NCI-H128 (cell line): ENCODE results near the gene NDUFA3.
"Not testable (repeated sequence)": the region's sequence is repeated elsewhere in the genome, so short reads cannot be mapped to it uniquely, and the experiment has no call there.

Experiments
- DNase-seq: peaks from one replicate; lab custom pipeline; 2025; ENCODE audit not compliant: unreplicated experiment; lab: John Stamatoyannopoulos, UW

Gene NDUFA3

DNA sequence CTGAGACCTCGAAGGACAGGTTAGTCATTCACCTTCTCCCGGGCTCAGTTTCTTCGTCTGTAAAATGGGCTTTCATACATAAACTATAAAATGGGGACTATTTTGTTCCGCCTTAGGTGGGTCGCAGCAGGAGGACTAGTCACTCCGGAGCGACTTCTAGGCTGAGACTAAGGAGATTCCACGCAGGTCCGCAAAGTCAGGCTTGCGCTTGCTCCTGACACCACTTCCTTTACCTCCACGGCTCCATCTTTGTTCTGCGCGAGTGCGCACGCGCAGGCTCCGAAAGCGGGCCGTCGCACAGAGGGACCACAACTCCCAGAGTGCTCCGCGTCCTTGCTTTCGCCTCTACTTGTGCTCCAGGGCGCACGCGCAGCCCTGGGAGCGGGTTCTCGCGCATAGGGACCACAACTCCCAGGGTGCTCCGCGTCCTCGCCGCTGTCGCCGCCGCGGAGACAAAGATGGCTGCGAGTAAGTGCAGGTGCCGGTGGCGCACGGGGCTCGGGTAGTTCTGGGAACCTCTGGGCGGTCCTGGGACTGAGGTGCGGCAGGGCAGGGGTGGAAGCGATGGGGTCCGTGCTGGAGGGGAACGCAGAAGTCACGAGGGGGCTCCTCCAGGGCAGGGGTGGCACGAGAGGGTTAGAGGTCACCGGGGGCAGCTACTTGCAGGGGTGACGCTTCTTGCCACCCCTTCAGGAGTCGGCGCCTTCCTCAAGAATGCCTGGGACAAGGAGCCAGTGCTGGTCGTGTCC, at the start of gene NDUFA3:
TSS of gene NDUFA3 (plus strand) at position 435 of the 749 bp plus-strand sequence. CDS start at position 459, 24 bp downstream.
- peak; percentile 91 for DNase-seq

DNA sequence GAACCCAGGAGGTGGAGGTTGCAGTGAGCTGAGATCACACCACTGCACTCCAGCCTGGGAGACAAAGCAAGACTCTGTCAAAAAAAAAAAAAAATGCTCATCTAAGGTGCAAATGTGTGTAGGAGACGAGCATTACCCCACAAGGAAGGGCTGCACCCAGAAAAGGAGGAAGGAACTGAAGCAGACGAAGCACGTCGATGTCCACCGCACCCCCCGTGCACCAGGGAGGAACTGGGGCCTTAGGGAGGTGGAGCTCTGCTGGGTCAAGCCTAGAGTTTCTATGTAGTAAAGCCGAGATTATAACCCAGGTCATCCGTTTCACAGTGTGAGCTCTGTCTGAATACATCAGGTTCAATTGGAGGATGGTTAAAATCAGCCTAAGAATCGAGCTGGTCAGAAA, 40.0 kb upstream of the NDUFA3 start:
- DNase-seq = no peak

DNA sequence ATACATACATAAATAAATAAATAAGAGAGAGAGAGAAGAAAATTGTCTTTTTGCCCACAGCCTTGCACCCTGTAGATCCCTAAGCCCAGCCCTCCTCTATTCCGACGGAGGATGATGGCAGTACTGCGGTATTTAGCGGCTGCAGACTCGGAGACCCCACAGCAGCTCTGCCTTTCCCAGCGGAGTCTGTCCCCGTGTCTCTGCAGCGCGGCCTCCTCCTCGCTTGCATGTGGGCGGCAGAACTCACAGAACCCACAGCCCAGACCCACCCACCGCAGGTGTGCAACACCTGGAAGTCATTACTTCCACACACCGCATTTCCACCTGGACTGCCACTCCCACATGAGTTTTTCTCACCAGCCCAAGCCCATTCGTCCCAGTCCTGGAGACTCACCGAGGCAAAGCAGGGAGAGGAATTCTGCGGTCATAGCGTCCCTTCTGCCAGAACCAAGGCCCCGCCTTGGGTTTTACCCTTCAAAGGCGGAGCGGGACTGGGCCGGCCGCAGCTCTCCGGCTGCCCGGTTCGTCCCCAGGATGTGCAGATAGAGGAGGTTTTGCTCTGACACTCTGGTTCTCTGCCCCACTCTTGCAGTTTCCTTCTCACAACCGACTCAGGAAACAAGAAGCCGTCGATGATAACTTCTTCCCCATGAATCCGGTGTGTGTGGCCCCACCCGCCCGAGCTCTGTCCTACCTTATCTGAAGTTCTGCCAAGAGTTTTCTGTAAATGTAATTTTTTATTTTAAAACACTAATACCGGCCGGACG, 39.1 kb upstream of the NDUFA3 start, which contains the start of gene VSTM1:
TSS of gene VSTM1 (minus strand) at position 548 of the 767 bp plus-strand sequence. CDS start at position 428, 120 bp downstream.
- no peak for DNase-seq

DNA sequence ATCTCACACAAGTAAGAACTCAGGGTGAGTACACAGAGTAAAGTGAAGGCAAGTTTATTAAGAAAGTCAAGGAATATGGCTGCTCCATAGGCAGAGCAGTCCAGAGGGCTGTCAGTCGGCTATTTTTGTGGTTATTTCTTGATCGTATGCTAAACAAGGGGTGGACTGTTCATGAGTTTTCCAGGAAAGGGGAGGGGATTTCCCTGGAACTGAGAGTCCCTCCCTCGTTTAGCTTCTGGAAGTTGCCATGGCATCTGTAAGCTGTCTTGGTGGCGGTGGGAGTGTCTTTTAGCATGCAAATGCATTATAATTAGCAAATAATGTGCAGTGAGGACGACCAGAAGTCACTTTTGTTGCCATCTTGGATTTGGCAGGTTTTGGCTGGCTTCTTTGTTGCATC, 33.2 kb upstream of the NDUFA3 start:
- DNase-seq = no peak

DNA sequence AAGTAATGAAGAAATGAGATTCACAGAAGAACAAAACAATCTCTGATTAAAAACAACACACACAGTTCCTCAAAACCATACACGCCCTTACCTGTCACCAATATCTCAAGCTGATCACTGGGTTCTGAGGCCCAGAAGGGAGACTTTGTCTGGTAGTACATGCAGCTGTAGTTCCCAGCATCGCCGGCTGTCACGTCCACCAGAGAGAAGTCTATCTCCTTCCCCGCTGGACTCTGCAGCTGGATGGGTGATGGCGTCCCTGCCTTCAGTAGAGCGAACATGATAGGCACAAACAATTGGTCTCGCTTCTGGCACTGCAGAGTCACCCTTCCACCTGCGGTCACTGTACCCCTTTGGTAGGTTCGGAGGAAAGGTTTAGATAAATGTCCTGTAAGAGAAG, 28.8 kb upstream of the NDUFA3 start:
- DNase-seq = no peak

DNA sequence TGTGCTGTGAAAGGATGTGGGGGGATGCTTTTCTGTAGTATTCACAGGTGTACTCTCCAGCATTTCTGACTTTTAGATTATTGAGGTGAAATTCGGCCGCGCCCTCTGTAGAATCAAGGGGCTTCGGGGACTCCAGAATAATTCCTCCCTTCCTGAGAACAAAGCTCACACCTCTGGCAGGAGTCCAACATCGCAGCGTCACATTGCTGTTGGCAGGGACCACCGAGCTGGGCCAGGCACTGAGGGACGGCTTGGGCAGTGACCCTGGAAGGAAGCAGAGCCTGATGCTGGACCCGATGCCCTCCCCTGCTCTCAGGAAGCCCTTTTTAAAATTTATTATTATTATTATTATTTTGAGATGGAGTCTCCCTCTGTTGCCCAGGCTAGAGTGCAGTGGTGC, 27.8 kb upstream of the NDUFA3 start:
- DNase-seq = no peak

DNA sequence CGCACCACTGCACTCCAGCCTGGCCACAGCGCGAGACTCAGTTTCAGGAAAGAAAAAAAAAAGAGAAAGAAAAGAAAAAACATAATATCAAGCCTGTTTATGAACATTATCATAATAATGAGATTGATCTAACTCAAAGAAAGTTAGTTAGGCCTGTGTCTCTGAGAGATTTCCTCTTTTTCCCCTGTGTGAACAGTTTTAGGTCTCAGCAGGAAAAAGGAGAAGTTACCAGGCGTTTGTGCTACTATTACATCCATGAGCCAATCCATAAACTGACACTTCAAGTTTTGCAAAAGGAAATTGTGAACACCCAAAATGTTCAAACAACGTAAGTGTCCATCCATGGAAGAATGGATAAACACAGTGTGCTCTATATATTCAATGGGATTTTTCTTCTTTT, 25.3 kb upstream of the NDUFA3 start:
- DNase-seq = no peak

DNA sequence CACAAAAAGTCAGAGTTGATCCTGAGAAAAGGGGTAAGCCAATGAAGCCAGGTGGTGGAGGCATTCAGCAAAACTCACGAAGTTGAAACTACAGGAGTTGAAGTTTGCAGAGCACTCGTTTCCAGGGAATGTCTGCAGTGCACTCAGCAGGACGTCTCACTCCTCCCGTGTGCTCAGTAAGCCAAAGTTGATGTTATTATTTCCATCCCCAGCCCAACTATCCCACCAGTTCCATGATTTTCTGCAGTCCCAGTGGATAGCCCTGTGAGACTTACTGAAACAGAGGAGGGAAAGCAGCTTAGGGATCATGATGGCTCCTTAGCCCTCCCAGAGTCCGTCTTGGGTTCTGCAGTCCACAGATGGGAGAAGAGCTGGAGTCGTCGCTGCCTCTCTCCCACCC, 21.6 kb upstream of the NDUFA3 start, which contains the start of gene TARM1:
TSS of gene TARM1 (minus strand) at position 334 of the 400 bp plus-strand sequence. CDS start at position 309, 25 bp downstream.
- DNase-seq = no peak

DNA sequence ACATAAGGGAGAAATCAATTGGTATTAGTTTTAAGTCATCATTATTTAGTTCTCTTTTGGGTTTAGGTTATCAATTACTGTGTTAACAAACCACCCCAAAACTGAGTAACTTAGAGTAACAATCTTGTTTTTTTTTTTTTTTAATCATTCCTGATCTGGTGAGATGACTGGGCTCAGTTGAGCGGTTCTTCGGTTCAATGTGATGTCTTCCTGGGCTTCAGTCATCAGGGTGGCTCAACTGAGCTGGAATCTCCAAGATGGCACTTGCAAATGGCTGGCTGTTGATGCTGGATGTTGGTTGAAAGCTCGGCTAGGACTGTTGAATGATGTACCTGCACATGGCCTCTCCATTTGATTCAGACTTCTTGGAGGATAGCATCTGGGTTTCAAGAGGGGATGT, 18.2 kb upstream of the NDUFA3 start:
- DNase-seq = no peak

DNA sequence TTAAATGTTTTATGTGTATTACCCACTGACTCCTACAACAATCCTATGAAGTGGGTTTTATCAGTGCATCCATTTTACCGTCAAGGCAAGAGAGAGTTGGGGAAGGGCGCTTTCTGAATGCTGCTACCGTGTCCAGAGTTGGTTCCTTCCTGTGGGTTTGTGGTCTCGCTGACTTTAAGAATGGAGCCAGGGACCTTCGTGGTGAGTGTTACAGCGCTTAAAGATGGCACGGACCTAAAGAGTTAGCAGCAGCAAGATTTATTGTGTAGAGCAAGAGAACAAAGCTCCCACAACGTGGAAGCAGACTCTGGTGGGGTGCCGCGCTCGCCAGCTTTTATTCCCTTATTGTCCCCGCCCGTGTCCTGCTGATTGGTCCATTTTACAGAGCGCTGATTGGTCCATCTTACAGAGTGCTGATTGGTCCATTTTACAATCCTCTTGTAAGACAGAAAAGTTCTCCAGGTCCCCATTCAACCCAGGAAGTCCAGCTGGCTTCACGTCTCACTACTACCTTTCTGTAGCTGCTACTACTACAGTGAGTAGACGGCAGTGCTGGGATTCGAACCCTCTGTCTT, 8.1 kb upstream of the NDUFA3 start:
- DNase-seq = no peak

DNA sequence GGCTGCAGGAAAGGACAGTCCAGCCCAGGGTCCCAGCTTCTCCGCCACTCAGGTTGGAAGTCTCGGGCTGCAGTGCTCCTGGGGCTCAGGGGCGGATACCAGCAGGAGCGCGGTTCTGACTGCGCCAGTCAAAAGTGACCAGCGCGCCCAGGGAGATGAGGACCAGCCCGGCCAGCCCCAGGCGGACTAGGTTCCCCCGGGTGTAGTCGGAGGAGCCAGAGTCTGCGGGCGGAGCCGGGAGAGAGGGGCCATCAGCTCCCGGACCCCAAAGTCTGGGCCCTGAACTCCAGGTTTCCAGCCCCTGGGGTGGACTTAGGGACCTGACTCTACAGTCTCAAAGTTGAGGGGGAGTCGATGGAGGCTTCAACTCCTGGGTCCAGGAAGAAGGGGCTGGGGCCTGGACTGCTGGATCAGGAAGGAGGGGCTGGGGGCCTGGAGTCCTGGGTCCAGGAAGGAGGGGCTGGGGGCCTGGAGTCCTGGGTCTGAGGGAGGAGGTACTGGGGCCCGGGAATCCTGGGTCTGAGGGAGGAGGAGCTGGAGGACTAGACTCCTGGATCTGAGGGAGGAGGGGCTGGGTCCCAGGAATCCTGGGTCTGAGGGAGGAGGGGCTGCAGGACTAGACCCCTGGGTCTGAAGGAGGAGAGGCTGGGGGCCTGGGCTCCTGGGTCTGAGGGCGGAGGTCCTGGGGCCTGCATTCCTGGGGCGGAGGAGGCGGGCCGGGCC, 7.4 kb upstream of the NDUFA3 start:
- no peak for DNase-seq

DNA sequence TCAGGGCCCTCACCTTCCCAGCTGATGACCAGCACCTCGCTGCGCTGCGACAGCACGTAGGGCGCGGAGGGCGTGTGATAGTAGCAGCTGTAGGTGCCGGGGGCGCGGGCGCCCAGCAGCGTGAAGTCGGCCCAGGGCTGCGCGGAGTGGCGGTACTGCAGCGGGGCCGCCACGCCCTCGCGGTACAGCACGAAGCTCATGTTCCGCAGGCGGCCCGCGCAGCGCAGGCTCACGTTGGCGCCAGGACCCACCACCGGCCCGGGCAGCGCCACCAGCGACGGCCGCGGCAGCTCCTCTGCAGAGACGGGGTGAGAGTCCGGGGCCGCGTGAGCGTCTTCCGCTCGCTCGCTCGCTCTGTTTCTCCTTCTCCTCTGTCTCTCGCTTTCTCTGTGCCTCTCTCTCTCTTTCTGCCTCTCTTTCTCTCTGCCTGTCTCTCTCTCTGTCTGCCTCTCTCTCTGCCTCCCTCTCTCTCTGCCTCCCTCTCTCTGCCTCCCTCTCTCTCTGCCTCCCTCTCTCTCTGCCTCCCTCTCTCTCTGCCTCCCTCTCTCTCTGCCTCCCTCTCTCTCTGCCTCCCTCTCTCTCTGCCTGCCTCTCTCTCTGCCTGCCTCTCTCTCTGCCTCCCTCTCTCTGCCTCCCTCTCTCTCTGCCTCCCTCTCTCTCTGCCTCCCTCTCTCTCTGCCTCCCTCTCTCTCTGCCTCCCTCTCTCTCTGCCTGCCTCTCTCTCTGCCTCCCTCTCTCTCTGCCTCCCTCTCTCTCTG, 6.6 kb upstream of the NDUFA3 start:
- DNase-seq = not testable (repeated sequence)

DNA sequence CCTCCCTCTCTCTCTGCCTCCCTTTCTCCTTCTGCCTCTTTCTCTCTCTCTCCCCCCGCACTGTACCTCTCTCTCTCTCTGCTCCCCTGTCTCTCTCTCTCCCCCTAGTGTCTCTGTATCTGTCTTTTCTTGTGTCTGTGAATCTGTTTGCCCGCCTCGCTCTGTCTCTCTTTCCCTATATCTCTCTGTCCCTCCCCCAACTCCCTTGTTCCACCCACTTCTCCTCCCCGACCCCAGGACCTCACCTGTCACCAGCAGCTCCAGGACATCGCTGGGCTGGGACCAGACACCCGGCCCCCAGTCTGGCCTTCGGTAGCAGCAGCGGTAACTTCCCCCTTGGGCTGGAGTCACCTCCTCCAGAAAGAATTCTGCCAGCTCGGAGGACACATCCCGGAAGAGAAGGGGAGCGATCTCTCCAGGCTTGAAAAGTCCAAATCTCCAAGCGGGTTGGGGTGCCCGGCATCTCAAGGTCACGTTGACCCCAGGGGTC, 6.0 kb upstream of the NDUFA3 start:
- DNase-seq = no peak

DNA sequence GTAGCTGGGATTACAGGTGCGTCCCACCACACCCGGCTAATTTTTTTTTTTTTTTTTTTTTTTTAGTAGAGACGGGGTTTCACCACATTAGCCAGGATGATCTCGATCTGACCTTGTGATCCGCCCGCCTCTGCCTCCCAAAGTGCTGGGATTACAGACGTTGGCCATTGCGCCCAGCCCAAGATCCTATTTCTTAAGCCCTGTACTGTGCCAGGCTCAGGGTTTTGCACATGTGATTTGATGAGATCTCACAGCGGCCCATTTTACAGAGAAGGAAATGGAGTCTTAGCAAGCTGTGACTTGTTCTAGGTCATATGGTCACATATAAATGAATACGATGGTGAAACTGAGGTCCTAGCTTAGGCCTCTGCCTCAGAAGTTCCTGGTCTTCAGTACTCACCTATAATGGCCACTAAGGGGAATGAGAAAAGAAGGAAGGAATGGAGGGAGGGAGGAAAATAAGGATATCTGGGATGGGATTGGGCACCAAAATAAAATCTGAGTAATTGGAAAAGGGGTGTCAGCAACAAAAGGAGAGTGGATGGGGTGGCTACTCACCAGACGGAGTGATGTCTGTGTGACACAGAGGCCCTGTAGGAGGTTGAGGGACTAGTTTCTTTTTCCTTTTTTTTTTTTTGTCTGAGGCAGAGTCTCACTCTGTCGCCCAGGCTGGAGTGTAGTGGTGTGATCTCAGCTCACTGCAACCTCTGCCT, 3.3 kb upstream of the NDUFA3 start:
- DNase-seq = no peak

DNA sequence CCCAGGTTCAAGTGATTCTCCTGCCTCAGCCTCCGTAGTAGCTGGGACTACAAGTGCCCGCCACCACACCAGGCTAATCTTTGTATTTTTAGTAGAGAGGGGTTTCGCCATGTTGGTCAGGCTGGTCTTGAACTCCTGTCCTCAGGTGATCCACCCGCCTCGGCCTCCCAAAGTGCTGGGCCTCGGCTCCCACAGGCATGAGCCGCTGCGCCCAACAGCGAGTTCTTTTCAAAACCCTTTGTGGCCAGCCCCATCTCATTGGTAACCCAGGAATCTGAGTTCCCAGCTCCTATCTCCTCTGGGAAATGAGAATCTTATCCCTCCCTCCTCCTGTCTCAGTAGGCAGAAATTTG, 2.8 kb upstream of the NDUFA3 start:
- DNase-seq = not testable (repeated sequence)

DNA sequence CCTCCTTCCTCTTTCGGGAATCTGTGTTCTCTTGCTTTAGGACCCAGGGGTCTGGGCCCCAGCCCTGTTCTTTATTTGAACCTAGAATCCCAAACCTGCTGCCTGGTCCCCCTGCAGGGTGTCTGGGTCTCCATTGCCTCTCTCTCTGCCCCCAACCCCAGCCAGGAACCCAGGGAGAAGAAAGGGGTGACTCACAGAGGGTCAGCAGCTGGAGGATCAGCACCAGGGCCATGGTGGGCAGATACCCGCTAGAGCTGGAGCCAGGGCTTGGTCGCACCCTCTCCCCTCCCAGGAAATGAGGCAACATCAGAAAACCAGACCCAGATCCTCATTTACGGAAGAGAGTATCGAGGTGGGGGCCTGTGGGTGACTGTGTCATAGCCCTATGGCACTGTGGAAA, 2.1 kb upstream of the NDUFA3 start, which contains the start of gene OSCAR:
TSS of gene OSCAR (minus strand) at position 243 of the 400 bp plus-strand sequence. CDS start at position 232, 11 bp downstream.
- no peak for DNase-seq

DNA sequence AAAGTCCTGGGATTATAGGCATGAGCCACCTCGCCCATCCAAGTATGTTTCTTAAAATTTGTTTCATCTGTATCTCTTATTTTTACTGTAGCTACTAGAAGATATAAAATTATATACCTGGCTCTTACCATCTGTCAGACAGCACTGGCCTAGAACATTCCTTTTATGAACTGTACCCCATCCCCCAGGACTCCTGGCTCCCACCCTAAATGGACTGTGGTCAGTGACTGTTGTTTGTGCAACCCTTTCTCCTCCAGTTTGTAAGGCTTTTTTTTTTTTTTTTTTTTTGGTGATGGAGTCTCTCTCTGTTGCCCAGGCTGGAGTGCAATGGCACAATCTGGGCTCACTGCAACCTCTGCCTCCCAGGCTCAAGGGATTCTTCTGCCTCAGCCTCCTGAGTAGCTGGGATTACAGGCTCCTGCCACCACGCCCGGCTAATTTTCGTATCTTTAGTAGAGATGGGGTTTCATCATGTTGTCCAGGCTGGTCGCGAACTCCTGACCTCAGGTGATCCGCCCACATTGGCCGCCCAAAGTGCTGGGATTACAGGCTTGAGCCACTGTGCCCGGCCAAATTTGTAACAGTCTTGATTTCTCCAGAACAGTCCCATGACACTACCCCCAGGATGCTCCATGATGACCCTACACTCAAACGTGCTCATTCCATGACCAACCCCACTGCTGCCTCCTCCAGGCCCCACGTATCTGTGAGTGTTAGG, 2.5 kb downstream of the NDUFA3 start:
- no peak for DNase-seq

DNA sequence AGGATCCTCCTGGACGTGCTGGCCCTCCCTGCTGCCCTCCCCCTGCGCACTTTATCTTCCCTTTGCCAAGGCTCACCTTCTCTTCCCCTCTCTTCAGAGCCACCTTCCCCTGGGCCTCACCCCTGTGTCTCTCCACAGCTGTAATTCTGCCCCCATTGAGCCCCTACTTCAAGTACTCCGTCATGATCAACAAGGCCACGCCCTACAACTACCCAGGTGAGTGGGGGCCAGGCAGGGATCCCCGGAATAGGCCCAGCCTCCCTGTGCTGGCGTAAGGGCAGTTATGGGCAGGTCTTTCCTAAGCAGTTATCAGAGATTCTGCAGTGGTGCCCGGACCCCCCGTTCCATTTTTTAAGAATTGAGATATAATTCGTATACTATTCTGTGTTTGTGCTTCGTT, 3.1 kb downstream of the NDUFA3 start:
- DNase-seq = no peak

DNA sequence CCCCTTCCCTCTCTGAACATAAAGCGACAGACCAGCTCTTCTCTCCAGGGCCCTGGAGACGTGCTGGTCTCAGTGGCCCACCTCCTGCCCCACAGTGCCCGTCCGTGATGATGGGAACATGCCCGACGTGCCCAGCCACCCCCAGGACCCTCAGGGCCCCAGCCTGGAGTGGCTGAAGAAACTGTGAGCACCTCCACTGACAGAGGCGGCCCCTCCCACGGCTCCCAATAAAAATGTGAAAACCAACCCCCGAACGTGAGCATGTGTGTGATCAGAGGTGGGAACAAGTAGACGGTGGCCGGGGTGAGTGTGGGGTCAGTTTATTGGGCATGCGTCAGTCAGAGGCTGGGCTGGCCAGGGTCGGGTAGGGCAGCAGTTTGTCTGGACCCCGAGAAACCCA, 4.1 kb downstream of the NDUFA3 start:
- no peak for DNase-seq
